ENCODE measurements around the gene METTL21C.

DNA sequence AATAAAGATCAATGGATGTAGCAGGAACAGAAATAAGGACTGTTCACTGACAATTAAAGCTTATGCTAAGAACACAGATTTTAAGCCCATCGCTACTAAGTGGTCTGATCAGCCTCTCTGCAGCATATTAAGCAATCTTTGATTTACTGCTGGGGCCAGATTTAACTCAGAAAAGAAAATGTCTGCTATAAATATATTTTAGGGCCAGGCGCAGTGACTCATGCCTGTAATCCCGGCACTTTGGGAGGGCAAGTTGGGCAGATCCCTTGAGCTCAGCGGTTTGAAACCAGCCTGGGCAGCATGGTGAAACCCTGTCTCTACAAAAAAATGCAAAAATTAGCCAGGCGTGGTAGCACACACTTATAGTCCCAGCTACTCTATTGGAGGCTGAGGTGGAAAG lies 43.0 kb downstream of the METTL21C start:
- TF ChIP-seq, protein P1, sequence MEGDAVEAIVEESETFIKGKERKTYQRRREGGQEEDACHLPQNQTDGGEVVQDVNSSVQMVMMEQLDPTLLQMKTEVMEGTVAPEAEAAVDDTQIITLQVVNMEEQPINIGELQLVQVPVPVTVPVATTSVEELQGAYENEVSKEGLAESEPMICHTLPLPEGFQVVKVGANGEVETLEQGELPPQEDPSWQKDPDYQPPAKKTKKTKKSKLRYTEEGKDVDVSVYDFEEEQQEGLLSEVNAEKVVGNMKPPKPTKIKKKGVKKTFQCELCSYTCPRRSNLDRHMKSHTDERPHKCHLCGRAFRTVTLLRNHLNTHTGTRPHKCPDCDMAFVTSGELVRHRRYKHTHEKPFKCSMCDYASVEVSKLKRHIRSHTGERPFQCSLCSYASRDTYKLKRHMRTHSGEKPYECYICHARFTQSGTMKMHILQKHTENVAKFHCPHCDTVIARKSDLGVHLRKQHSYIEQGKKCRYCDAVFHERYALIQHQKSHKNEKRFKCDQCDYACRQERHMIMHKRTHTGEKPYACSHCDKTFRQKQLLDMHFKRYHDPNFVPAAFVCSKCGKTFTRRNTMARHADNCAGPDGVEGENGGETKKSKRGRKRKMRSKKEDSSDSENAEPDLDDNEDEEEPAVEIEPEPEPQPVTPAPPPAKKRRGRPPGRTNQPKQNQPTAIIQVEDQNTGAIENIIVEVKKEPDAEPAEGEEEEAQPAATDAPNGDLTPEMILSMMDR (IDR thresholded peaks at IDR 0.05), result no peak
- no peak for TF ChIP-seq POLR2A (IDR thresholded peaks at IDR 0.05)
